GM20000 (cell line): ENCODE data around the gene AGTPBP1.

Experiments used
- DNase-seq: peaks from one replicate; pipeline ENCODE4 v3.0.0; 2012; ENCODE audit warnings: low spot score
- TF ChIP-seq, protein P1 (sequence below): IDR thresholded peaks from 2 replicates; pipeline ENCODE4 v1.5.1; 2012; ENCODE audit warnings: mild to moderate bottlenecking, control low read depth; ENCODE audit errors: extremely low read depth, missing control alignments

AGTPBP1 gene

DNA sequence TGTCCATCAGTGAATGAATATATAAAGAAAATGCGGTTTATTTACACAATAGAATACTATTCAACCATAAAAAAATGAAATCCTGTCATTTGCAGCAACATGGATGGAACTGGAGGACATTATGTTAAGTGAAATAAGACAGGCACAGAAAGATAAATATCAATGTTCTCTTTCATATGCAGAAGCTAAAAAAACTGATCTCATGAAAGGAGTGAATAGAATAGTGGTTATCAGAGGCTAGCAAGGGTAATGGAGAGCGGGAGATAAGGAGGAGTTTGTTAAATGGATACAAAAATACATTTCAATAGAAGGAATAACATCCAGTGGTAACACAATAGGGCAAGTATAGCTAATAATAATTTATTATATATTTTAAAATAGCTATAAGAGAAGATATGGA lies 65.0 kb downstream of the AGTPBP1 start:
- no peak for DNase-seq
- TF ChIP-seq, protein P1, sequence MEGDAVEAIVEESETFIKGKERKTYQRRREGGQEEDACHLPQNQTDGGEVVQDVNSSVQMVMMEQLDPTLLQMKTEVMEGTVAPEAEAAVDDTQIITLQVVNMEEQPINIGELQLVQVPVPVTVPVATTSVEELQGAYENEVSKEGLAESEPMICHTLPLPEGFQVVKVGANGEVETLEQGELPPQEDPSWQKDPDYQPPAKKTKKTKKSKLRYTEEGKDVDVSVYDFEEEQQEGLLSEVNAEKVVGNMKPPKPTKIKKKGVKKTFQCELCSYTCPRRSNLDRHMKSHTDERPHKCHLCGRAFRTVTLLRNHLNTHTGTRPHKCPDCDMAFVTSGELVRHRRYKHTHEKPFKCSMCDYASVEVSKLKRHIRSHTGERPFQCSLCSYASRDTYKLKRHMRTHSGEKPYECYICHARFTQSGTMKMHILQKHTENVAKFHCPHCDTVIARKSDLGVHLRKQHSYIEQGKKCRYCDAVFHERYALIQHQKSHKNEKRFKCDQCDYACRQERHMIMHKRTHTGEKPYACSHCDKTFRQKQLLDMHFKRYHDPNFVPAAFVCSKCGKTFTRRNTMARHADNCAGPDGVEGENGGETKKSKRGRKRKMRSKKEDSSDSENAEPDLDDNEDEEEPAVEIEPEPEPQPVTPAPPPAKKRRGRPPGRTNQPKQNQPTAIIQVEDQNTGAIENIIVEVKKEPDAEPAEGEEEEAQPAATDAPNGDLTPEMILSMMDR, result no peak

GRCh38 chr9:85667374-85667773 lies 74.4 kb downstream of the AGTPBP1 start:
- TF ChIP-seq, protein P1, result no peak
- DNase-seq, result no peak

DNA sequence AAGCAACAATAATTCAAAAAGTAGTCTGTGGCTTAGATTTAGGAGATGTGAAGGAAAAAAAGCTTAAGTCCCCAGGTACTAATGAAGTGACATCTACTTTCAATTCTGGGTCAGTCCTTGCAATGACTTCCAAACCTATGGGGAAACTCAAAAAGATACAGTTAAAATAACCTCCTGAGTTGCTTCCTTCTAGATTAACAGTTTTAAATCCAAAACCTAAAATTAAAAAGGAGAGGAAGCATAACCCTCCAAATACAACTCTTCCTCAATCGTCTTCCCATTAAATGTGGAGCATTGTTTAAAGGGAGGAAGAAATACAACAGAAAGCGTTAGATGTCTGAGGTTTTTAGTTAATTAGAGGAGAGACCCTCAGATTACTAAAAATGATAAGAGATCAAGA lies 75.7 kb downstream of the AGTPBP1 start:
- TF ChIP-seq, protein P1, result no peak
- DNase-seq, result no peak

GRCh38 chr9:85662573-85662972 lies 79.2 kb downstream of the AGTPBP1 start:
- DNase-seq, result no peak
- TF ChIP-seq, protein P1, result no peak

DNA sequence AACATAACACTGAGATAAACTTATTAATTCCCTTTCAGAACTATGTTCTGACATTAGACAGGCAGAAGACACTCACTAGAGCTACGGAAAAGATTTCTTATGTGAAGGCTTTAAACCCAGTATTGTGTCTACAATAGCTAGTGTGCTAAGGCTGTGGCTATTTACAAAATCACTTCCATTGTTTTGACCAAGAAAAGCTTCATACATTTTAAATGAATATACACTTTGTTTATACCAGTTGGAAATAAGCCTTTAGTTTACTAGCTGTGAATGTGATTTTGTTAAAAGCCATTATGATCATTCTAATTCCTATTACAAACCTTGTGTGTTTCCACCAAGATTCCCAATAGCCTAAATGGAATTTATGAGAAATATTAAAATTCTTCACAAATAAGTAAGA lies 83.0 kb downstream of the AGTPBP1 start:
- TF ChIP-seq, protein P1, result no peak
- DNase-seq, result no peak

DNA sequence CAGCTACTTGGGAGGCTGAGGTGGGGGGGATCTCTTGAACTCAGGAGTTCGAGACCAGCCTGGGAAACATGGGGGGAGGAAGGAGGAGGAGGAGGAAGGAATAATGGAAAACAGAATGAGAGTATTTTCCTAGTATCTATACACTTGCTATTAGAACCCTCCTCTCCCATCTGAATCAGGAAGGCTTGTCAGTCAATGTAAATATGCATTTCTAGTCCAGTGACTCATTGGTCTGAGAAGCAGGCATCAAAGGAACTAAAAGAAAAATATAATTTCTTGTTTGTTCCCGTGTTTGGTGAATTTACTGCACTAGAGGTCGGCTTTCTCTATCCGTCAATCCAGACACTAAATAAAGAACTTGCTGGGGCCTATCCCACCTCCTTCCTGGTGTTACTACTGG lies 88.6 kb downstream of the AGTPBP1 start:
- TF ChIP-seq, protein P1, result no peak
- DNase-seq, result no peak

DNA sequence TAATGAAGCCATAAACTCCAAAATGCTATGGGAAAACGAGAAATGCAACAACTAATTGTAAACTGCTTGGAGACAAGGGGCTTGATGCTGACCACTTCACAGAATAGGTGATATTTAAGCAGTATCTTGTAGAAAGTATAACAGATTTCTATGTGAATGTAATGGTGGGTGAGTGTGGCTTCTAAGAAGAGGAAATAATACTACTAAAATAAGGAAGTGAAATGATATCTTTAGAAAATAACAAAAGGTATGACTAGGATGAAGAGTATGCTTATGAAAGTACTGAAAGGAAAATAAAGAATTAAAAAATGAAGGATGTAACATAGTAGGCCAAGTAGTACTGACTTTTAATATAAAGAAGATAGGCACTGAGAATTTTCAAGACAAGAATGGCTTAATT lies 94.2 kb downstream of the AGTPBP1 start:
- TF ChIP-seq, protein P1, result no peak
- peak; percentile 10 for DNase-seq
